Adrenal gland (tissue), 5 donors: Measurements from ENCODE around the gene COQ2.
"Not testable (repeated sequence)": the region's sequence is repeated elsewhere in the genome, so short reads cannot be mapped to it uniquely, and the experiment has no call there.

ENCODE experiments used
- CTCF ChIP-seq, 6 experiments: fragments of 450-650 bp in 4 of 6; fragments of 200-600 bp in 2 of 6; sonication (generic) in 1 of 6; IDR thresholded peaks; 1 replicate in 5 of 6; 2 replicates in 1 of 6; pipeline versions ENCODE4 v1.5.1 to v1.8.0; 2016 to 2021; ENCODE audit warnings: antibody characterized with exemption in 6 of 6, mild to moderate bottlenecking in 2 of 6, moderate library complexity in 1 of 6
- POLR2A ChIP-seq, 2 donors: fragments of 450-650 bp; IDR thresholded peaks; one replicate each; pipeline ENCODE4 v1.6.1; 2017; ENCODE audit warnings: antibody characterized with exemption in 2 of 2, mild to moderate bottlenecking in 2 of 2, moderate library complexity in 1 of 2
- donor health status: DM: no; HTN: no; CAD: no.

- not testable (repeated sequence) for TF ChIP-seq CTCF, POLR2A (IDR thresholded peaks at IDR 0.05)
Measured at GRCh38 chr4:83290059-83290774, 5.6 kb upstream of the COQ2 start.
